ENCODE measurements around the gene PLA2G4C.
"Not testable (repeated sequence)": the region's sequence is repeated elsewhere in the genome, so short reads cannot be mapped to it uniquely, and the experiment has no call there.

The PLA2G4C gene

DNA sequence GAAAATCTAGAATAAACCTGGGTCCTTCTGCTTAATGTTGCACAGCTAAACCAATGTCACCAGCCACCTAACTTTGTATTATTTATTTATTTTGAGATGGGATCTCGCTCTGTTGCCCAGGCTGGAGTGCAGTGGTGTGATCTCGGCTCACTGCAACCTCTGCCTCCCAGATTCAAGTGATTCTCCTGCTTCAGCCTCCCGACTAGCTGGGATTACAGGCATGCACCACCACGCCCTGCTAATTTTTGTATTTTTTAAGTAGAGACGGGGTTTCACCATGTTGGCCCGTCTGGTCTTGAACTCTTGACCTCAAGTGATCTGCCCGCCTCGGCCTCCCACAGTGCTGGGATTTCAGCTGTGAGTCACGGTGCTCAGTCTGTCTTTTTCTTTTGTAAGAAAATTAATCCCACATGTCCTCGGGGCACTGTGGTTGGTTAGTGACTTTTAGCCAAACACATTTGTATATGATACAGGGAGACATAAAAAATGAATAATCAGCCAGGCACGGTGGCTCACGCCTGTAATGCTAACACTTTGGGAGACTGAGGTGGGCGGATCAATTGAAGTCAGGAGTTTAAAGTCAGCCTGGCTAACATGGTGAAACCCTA is 19.4 kb downstream of the PLA2G4C start:
- 87% methylated on average over 13 of the region's 13 CpGs for WGBS, 2 experiments
- not testable (repeated sequence) for H3K27ac ChIP-seq (ENCODE audit: insufficient read depth, low read depth, low read length, poor library complexity, severe bottlenecking); H3K27me3 ChIP-seq (ENCODE audit: control insufficient read depth, insufficient read depth, low read length, poor library complexity, severe bottlenecking); H3K4me1 ChIP-seq (ENCODE audit: control insufficient read depth, insufficient read depth, low read length); H3K4me3 ChIP-seq (ENCODE audit: insufficient read depth, low read depth, low read length); H3K36me3 ChIP-seq (ENCODE audit: control insufficient read depth, insufficient read depth, low read length); H3K9me3 ChIP-seq (ENCODE audit: control insufficient read depth, low read length)

DNA sequence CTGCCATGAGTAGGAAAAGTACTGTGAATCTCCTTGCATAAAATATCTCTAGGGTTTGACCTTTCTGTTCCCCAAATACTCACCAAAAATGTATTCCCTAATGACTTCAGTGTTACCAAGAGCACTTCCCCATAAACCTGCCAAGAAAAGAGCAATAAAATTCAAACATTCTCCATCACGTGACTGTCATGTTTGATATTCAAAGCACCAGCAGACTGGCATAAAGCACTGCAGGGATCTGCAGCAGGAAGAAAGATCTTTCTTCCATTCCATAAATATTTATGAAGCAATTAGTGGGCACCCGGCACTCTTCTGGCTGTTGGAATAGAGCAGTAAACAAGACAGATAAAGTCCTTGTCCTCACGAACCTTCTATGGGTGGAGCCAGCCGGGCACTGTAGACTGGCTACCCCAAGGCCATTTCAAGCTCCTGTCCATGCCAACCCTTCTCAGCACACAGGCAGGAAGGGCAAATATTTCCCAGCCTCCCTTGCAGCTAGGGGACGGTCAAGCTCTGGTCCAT is 20.3 kb downstream of the PLA2G4C start:
- no peaks in the 10 kb centered on the region for H3K4me1 ChIP-seq (ENCODE audit: control insufficient read depth, insufficient read depth, low read length)
- no peaks in the 10 kb centered on the region for H3K9me3 ChIP-seq (ENCODE audit: control insufficient read depth, low read length)
- H3K4me3 ChIP-seq (ENCODE audit: insufficient read depth, low read depth, low read length) = no peak overlapping the region
- 84 to 90% methylated on average over 5 of the region's 5 CpGs for WGBS, 2 experiments
- no peak overlapping the region for H3K27ac ChIP-seq (ENCODE audit: insufficient read depth, low read depth, low read length, poor library complexity, severe bottlenecking)
- no peaks in the 10 kb centered on the region for H3K36me3 ChIP-seq (ENCODE audit: control insufficient read depth, insufficient read depth, low read length)
- H3K27me3 ChIP-seq (ENCODE audit: control insufficient read depth, insufficient read depth, low read length, poor library complexity, severe bottlenecking) = no peaks in the 10 kb centered on the region

DNA sequence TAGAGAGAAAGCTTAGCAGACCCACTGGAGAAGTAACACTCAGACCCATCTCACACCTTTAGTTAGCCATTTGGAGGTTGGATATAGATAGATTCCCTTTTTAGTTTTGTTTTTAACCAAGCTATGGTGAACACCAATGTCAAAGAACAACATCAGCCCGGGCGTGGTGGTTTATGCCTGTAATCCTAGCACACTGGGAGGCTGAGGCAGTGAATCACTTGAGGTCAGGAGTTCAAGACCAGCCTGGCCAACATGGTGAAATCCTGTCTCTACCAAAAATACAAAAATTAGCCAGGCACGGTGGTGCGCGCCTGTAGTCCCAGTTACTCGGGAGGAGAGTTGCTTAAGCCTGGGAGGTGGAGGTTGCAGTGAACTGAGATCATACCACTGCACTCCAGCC is 21.6 kb downstream of the PLA2G4C start:
- H3K27ac ChIP-seq (ENCODE audit: insufficient read depth, low read depth, low read length, poor library complexity, severe bottlenecking); H3K4me1 ChIP-seq (ENCODE audit: control insufficient read depth, insufficient read depth, low read length); H3K4me3 ChIP-seq (ENCODE audit: insufficient read depth, low read depth, low read length); H3K9me3 ChIP-seq (ENCODE audit: control insufficient read depth, low read length); H3K36me3 ChIP-seq (ENCODE audit: control insufficient read depth, insufficient read depth, low read length); H3K27me3 ChIP-seq (ENCODE audit: control insufficient read depth, insufficient read depth, low read length, poor library complexity, severe bottlenecking): not testable (repeated sequence)
- WGBS, 2 experiments = 94% methylated on average over 5 to 6 of the region's 6 CpGs

DNA sequence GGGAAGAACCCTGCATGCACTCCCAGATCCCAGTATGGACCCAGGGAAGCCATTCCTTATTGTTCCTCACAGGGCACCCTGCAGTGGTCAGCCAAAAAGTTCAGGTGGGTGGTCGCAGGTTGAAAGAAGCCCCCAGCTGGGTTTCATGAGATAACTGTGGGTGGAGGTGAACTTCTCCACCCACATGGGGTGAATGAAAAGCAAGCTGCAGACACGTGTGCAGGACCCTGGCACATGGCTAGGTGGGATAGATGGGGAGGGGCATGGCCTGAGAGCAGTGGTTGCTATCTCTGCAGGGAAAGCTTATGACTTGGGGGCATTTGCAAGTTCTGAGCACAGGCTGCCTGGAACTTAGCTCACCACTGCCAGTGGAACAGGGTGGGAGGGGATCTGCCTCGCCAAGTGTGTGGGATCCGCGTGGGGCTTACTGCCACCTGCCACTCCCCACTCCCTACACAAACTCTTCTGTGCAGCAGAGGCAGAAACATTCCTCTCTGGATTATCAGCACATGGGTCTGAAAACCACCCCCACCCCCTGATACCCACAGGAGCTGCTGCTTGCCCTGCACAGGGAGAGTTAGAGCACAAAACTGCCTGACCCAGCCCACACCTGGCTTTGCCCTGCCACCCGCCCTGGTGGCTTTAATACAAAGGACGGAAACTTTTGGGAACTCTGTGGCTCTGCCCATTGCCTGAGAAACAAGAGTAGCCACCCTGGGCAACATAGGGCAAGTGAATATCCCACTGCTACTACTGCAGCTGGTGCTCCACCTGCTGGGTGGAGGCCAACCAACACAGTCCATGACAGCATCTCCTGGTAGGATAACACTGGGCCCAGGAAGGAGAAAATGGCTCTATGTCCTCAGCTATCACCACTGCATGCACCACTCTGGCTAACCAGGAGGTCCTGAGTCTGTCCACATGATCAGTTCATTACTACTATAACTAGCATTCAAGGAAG is 24.4 kb downstream of the PLA2G4C start:
- 83 to 84% methylated on average over 7 of the region's 7 CpGs for WGBS, 2 experiments

DNA sequence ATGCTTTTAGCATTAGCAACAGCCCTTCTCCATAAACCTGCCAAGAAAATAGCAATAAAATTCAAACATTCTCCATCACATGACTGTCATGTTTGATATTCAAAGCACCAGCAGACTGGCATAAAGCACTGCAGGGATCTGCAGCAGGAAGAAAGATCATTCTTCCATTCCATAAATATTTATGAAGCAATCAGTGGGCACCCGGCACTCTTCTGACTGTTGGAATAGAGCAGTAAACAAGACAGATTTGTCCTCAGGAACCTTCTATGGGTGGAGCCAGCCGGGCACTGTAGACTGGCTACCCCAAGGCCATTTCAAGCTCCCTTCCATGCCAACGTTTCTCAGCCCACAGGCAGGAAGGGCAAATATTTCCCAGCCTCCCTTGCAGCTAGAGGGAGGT is 25.5 kb downstream of the PLA2G4C start:
- no peaks in the 10 kb centered on the region for H3K4me1 ChIP-seq (ENCODE audit: control insufficient read depth, insufficient read depth, low read length)
- no peaks in the 10 kb centered on the region for H3K9me3 ChIP-seq (ENCODE audit: control insufficient read depth, low read length)
- 75 to 79% methylated on average over 3 of the region's 3 CpGs for WGBS, 2 experiments
- no peak overlapping the region for H3K27ac ChIP-seq (ENCODE audit: insufficient read depth, low read depth, low read length, poor library complexity, severe bottlenecking)
- H3K27me3 ChIP-seq (ENCODE audit: control insufficient read depth, insufficient read depth, low read length, poor library complexity, severe bottlenecking) = no peaks in the 10 kb centered on the region
- no peak overlapping the region for H3K4me3 ChIP-seq (ENCODE audit: insufficient read depth, low read depth, low read length)
- H3K36me3 ChIP-seq (ENCODE audit: control insufficient read depth, insufficient read depth, low read length) = no peaks in the 10 kb centered on the region

More for the DNA sequence above, 24.4 kb downstream of the PLA2G4C start:
- no peak overlapping the region for H3K27ac ChIP-seq (ENCODE audit: insufficient read depth, low read depth, low read length, poor library complexity, severe bottlenecking)
- no peaks in the 10 kb centered on the region for H3K9me3 ChIP-seq (ENCODE audit: control insufficient read depth, low read length)
- H3K27me3 ChIP-seq (ENCODE audit: control insufficient read depth, insufficient read depth, low read length, poor library complexity, severe bottlenecking) = no peaks in the 10 kb centered on the region
- H3K4me3 ChIP-seq (ENCODE audit: insufficient read depth, low read depth, low read length) = no peak overlapping the region
- no peaks in the 10 kb centered on the region for H3K4me1 ChIP-seq (ENCODE audit: control insufficient read depth, insufficient read depth, low read length)
- H3K36me3 ChIP-seq (ENCODE audit: control insufficient read depth, insufficient read depth, low read length) = no peaks in the 10 kb centered on the region

DNA sequence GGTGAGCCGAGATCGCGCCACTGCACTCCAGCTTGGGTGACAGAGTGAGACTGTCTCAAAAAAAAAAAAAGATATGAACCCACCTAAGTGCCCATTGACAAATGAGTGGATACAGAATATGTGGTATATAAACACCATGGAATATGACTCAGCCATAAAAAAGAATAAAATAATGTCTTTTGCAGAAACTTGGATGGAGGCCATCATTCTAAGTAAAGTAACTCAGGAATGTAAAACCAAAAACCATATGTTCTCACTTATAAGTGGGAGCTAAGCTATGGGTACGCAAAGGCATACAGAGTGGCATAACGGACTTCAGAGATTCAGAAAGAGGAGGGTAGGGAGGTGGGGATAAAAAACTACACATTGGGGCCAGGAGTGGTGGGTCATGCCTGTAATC is 29.5 kb downstream of the PLA2G4C start:
- 93 to 96% methylated on average over 5 of the region's 5 CpGs for WGBS, 2 experiments
- H3K4me1 ChIP-seq (ENCODE audit: control insufficient read depth, insufficient read depth, low read length) = no peaks in the 10 kb centered on the region
- no peak overlapping the region for H3K4me3 ChIP-seq (ENCODE audit: insufficient read depth, low read depth, low read length)
- H3K36me3 ChIP-seq (ENCODE audit: control insufficient read depth, insufficient read depth, low read length) = no peaks in the 10 kb centered on the region
- no peak overlapping the region for H3K27ac ChIP-seq (ENCODE audit: insufficient read depth, low read depth, low read length, poor library complexity, severe bottlenecking)
- no peaks in the 10 kb centered on the region for H3K9me3 ChIP-seq (ENCODE audit: control insufficient read depth, low read length)
- H3K27me3 ChIP-seq (ENCODE audit: control insufficient read depth, insufficient read depth, low read length, poor library complexity, severe bottlenecking) = no peaks in the 10 kb centered on the region

DNA sequence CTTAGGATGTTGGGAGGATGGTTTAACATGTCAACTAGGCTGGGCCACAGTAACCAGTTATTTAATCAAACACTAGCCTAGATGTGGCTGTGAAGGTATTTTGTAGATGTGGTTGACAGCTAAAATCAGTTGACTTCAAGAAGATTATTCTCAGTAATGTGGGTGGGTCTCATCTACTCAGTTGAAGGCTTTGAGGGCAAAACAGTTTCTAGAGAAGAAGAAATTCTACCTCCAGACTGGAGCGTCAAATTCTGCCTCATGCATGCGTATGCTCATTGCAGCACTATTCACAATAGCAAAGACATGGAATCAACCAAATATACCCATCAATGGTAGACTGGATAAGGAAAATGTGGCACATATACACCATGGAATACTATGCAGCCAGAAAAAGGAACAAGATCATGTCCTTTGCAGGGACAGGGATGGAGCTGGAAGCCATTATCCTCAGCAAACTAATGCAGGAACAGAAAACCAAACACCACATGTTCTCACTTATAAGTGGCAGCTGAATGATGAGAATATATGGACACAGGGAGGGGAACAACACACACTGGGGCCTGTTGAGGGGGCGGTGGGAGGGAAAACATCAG is 40.3 kb downstream of the PLA2G4C start:
- H3K4me1 ChIP-seq (ENCODE audit: control insufficient read depth, insufficient read depth, low read length); H3K27ac ChIP-seq (ENCODE audit: insufficient read depth, low read depth, low read length, poor library complexity, severe bottlenecking); H3K9me3 ChIP-seq (ENCODE audit: control insufficient read depth, low read length); H3K27me3 ChIP-seq (ENCODE audit: control insufficient read depth, insufficient read depth, low read length, poor library complexity, severe bottlenecking); H3K36me3 ChIP-seq (ENCODE audit: control insufficient read depth, insufficient read depth, low read length); H3K4me3 ChIP-seq (ENCODE audit: insufficient read depth, low read depth, low read length): not testable (repeated sequence)
- 84 to 90% methylated on average over 3 of the region's 3 CpGs for WGBS, 2 experiments

DNA sequence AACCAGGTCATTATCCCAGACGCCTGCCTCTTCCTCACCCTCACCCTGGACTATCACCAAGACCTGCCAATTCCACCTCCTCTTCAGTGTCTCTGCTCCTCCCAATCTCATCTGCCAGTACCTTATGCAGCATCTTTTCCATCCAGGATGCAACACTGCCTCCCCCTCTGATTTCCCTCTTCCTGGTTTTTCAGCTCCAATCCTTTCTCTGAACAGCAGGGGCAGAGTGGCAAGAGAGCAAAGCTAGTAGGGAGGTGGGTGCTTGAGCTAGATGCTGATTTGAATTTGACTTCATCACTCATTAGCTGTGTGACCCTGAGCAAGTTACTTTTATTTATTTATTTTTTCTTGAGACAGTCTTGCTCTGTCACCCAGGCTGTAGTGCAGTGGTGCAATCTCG is 41.2 kb downstream of the PLA2G4C start:
- Histone ChIP-seq H3K27ac (ENCODE audit: insufficient read depth, low read depth, low read length, poor library complexity, severe bottlenecking) (no peak overlapping the region), H3K4me1 (ENCODE audit: control insufficient read depth, insufficient read depth, low read length) (no peaks in the 10 kb centered on the region), H3K9me3 (ENCODE audit: control insufficient read depth, low read length) (no peaks in the 10 kb centered on the region), H3K4me3 (ENCODE audit: insufficient read depth, low read depth, low read length) (no peak overlapping the region), H3K27me3 (ENCODE audit: control insufficient read depth, insufficient read depth, low read length, poor library complexity, severe bottlenecking) (no peaks in the 10 kb centered on the region), H3K36me3 (ENCODE audit: control insufficient read depth, insufficient read depth, low read length) (no peaks in the 10 kb centered on the region)
- WGBS, 2 experiments = 76 to 85% methylated on average over 2 of the region's 2 CpGs

DNA sequence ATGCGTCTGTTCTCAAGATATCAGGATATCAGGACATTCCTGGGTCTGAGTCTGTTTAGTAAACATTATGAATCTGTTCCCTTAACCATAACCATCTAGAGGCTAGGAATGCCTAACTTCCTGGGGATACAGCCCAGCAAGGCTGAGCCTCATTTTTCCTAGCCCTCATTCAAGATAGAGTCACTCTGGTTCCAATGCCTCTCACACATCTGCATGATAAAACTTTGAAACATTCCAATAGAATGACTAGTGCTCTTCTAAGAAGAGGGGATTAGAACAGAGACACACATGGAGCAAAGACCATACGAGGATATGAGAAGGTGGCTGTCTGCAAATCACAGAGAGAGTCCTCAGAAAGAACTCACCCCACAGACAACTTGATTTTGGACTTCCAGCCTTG is 46.1 kb downstream of the PLA2G4C start:
- WGBS, 2 experiments = 36 to 83% methylated on average over 1 to 2 of the region's 2 CpGs
- H3K9me3 ChIP-seq (ENCODE audit: control insufficient read depth, low read length) = no peaks in the 10 kb centered on the region
- H3K36me3 ChIP-seq (ENCODE audit: control insufficient read depth, insufficient read depth, low read length) = no peaks in the 10 kb centered on the region
- H3K4me1 ChIP-seq (ENCODE audit: control insufficient read depth, insufficient read depth, low read length) = no peaks in the 10 kb centered on the region
- H3K27me3 ChIP-seq (ENCODE audit: control insufficient read depth, insufficient read depth, low read length, poor library complexity, severe bottlenecking) = no peaks in the 10 kb centered on the region
- H3K27ac ChIP-seq (ENCODE audit: insufficient read depth, low read depth, low read length, poor library complexity, severe bottlenecking) = no peak overlapping the region
- H3K4me3 ChIP-seq (ENCODE audit: insufficient read depth, low read depth, low read length) = no peak overlapping the region
